PFSK-1 (cell line): ENCODE data around the gene GRIN1.

ENCODE experiments used
- FOXP2 ChIP-seq: optimal IDR thresholded peaks from 2 replicates; pipeline ENCODE3; 2011; ENCODE audit warnings: borderline replicate concordance, control low read depth, inconsistent platforms; ENCODE audit not compliant: insufficient read depth; ENCODE audit errors: extremely low read length, extremely low read depth
- POLR2AphosphoS5 ChIP-seq: IDR thresholded peaks from 2 replicates; pipeline ENCODE4 v1.6.1; 2012; ENCODE audit warnings: low read depth, mild to moderate bottlenecking, control low read depth, low read length, moderate library complexity
- SIN3A ChIP-seq: IDR thresholded peaks from 2 replicates; pipeline ENCODE4 v1.6.1; 2012; ENCODE audit warnings: mild to moderate bottlenecking, low read length, moderate library complexity, borderline replicate concordance; ENCODE audit not compliant: insufficient read depth
- TAF1 ChIP-seq: IDR thresholded peaks from 2 replicates; pipeline ENCODE4 v1.6.1; 2012; ENCODE audit warnings: low read length, control low read depth, borderline replicate concordance; ENCODE audit not compliant: insufficient read depth
- TF ChIP-seq, protein P1 (sequence below), 2 experiments: IDR thresholded peaks; 2 replicates each; pipeline versions ENCODE4 v1.6.1 to v1.8.0; 2011 to 2012; ENCODE audit warnings: low read depth in 2 of 2, low read length in 2 of 2, control low read depth in 1 of 2, inconsistent platforms in 1 of 2, mild to moderate bottlenecking in 1 of 2, moderate library complexity in 1 of 2; ENCODE audit not compliant: insufficient read depth in 1 of 2

GRCh38 chr9:137192448-137192780 lies 53.5 kb downstream of the GRIN1 start:
- TF ChIP-seq TAF1 (no peak), POLR2AphosphoS5 (no peak), SIN3A (no peak), FOXP2 (no peak)
- TF ChIP-seq, protein P1, sequence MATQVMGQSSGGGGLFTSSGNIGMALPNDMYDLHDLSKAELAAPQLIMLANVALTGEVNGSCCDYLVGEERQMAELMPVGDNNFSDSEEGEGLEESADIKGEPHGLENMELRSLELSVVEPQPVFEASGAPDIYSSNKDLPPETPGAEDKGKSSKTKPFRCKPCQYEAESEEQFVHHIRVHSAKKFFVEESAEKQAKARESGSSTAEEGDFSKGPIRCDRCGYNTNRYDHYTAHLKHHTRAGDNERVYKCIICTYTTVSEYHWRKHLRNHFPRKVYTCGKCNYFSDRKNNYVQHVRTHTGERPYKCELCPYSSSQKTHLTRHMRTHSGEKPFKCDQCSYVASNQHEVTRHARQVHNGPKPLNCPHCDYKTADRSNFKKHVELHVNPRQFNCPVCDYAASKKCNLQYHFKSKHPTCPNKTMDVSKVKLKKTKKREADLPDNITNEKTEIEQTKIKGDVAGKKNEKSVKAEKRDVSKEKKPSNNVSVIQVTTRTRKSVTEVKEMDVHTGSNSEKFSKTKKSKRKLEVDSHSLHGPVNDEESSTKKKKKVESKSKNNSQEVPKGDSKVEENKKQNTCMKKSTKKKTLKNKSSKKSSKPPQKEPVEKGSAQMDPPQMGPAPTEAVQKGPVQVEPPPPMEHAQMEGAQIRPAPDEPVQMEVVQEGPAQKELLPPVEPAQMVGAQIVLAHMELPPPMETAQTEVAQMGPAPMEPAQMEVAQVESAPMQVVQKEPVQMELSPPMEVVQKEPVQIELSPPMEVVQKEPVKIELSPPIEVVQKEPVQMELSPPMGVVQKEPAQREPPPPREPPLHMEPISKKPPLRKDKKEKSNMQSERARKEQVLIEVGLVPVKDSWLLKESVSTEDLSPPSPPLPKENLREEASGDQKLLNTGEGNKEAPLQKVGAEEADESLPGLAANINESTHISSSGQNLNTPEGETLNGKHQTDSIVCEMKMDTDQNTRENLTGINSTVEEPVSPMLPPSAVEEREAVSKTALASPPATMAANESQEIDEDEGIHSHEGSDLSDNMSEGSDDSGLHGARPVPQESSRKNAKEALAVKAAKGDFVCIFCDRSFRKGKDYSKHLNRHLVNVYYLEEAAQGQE (IDR thresholded peaks at IDR 0.05; ENCODE audit: insufficient read depth in 1 of 2, low read depth in 2 of 2, low read length in 2 of 2) = no peak
